Mesothelial cell of epicardium (in vitro differentiated cells): Measurements from ENCODE around the gene PRMT7. TPM values are rescaled to one million over a fixed set of nuclear protein-coding genes. Genes with fewer than 3 reads are reported as not detected.

Source experiments
- DNase-seq, 2 experiments: peaks; one replicate each; pipeline ENCODE4 v3.0.0; 2021; ENCODE audit warnings: low spot score in 2 of 2; ENCODE audit not compliant: unreplicated experiment in 2 of 2
- H3K27ac Mint-ChIP-seq: 2 replicates; pipeline ENCODE4 v1.8.0; 2021; ENCODE audit warnings: mixed read lengths
- H3K27me3 Mint-ChIP-seq: 2 replicates; pipeline ENCODE4 v1.8.0; 2021; ENCODE audit warnings: low read depth, mixed read lengths
- H3K36me3 Mint-ChIP-seq: 2 replicates; pipeline ENCODE4 v1.8.0; 2021; ENCODE audit warnings: mixed read lengths
- H3K4me1 Mint-ChIP-seq: 2 replicates; pipeline ENCODE4 v1.8.0; 2021; ENCODE audit warnings: mixed read lengths
- H3K4me3 Mint-ChIP-seq: 2 replicates; pipeline ENCODE4 v1.8.0; 2021; ENCODE audit warnings: mild to moderate bottlenecking, moderate library complexity, mixed read lengths
- H3K9me3 Mint-ChIP-seq: 2 replicates; pipeline ENCODE4 v1.8.0; 2021; ENCODE audit warnings: mixed read lengths
- total RNA-seq: library from RNA; stranded (reverse); gene quantifications from 3 replicates; pipeline ENCODE4 v1.2.1, GENCODE V29; 2021
- TF ChIP-seq, protein P1 (sequence below): fragments of 200-600 bp; sonication (generic); IDR thresholded peaks from one replicate; pipeline ENCODE4 v1.5.0; 2021; ENCODE audit warnings: antibody characterized with exemption; ENCODE audit not compliant: unreplicated experiment

Gene PRMT7
- total RNA-seq, 1 donor from 2014 or later = 77.9 TPM

GRCh38 chr16:68376590-68376989 is 65.8 kb downstream of the PRMT7 start:
- TF ChIP-seq, protein P1, sequence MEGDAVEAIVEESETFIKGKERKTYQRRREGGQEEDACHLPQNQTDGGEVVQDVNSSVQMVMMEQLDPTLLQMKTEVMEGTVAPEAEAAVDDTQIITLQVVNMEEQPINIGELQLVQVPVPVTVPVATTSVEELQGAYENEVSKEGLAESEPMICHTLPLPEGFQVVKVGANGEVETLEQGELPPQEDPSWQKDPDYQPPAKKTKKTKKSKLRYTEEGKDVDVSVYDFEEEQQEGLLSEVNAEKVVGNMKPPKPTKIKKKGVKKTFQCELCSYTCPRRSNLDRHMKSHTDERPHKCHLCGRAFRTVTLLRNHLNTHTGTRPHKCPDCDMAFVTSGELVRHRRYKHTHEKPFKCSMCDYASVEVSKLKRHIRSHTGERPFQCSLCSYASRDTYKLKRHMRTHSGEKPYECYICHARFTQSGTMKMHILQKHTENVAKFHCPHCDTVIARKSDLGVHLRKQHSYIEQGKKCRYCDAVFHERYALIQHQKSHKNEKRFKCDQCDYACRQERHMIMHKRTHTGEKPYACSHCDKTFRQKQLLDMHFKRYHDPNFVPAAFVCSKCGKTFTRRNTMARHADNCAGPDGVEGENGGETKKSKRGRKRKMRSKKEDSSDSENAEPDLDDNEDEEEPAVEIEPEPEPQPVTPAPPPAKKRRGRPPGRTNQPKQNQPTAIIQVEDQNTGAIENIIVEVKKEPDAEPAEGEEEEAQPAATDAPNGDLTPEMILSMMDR = no peak
- Mint-ChIP-seq H3K27ac (no peak overlapping the region), H3K36me3 (no peaks in the 10 kb centered on the region), H3K4me3 (no peak overlapping the region), H3K9me3 (no peaks in the 10 kb centered on the region), H3K27me3 (peaks cover 2% of the 10 kb centered on the region), H3K4me1 (peaks cover 11% of the 10 kb centered on the region)
- DNase-seq = no peak

GRCh38 chr16:68377221-68377620 is 66.4 kb downstream of the PRMT7 start:
- peaks cover 11% of the 10 kb centered on the region for H3K4me1 Mint-ChIP-seq
- no peaks in the 10 kb centered on the region for H3K9me3 Mint-ChIP-seq
- no peaks in the 10 kb centered on the region for H3K36me3 Mint-ChIP-seq
- no peak overlapping the region for H3K4me3 Mint-ChIP-seq
- DNase-seq = no peak
- H3K27me3 Mint-ChIP-seq = peaks cover 2% of the 10 kb centered on the region
- TF ChIP-seq, protein P1 = no peak
- H3K27ac Mint-ChIP-seq = no peak overlapping the region

DNA sequence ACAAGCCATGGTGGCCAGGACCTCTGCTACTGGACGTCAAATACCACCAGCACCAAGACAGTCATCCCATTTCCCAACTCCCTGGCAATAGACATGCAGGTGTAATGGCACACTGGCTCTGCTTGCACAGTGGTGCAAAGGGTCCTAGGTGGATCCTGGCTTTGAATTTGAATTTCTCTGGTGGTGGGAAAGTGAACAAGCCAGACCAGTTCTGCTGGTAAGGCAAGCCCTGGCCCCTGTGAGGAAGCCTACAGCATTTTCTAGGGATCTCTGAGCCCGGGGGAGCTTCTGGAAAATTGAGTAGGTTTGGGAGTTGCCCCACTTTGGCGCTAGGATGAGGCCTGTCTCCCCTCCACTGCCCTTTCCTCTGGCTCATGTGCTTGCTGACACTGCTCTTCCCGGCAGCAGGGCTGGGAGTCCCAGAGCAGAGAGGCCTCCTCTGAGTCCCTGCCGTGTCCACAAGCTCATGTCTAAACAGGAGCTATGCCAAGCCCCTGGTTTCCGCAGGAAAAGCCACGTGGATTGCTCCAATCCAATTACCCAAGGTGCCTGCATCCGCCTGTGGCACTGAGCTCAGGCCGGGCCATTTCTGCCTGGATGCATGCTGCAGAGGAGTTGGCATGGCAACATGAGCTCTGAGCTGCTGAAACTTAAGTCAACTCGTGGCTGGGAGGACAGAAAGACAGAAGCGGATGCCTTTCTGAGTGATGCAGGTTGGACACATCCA is 67.0 kb downstream of the PRMT7 start:
- Mint-ChIP-seq H3K36me3 (no peaks in the 10 kb centered on the region), H3K9me3 (no peaks in the 10 kb centered on the region), H3K4me3 (no peak overlapping the region), H3K27me3 (peaks cover 2% of the 10 kb centered on the region), H3K4me1 (peaks cover 11% of the 10 kb centered on the region), H3K27ac (no peak overlapping the region)
- no peak for DNase-seq
- TF ChIP-seq, protein P1 = no peak

DNA sequence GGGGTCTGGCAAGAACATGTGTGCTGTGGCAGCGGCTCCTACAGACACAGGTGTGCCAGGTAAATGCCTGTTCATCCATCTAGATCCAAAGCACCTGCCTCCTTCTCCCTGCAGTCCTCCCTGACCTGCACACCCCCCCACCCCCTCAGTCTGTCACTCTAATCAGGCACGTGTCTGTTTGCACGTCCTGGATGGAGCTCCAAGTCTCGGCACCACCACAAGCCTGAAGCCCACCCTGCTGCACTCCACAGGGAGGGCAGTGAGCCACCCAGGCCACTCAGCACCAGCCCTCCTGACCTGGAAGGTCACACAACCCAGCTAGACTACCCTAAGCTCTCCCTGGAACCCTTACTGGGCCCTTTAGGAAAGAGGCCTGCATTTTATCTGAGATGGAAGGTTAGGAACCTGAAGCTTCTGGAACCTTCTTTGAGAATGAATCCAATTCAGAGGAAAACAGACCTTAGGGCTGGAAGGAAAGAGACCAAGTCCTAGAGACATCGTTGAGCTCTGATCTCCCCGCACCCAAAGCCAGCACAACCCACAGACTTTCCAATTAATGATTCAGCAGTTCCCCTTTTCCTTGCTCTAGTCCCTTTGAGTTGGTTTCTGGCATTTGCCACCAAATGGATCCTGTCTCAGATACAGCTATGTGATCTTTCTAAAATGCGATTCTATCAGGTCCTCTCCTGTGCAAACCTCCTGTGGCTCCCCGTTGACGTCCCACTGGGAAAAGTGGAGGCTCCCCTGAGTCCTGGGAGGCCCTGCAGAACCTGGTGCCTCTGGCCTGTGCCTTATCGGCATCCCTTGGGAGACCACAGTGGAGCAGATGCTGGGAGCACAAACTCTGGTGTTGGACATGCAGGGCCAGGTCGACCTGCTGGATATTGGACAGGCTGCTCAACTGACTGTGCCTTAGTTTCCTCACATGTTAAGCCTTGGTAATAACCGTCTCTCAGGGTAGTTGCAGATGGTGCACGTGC is 67.9 kb downstream of the PRMT7 start:
- DNase-seq = no peak
- Mint-ChIP-seq H3K4me3 (no peak overlapping the region), H3K36me3 (no peaks in the 10 kb centered on the region), H3K27ac (no peak overlapping the region), H3K27me3 (peaks cover 2% of the 10 kb centered on the region), H3K9me3 (no peaks in the 10 kb centered on the region), H3K4me1 (peaks cover 11% of the 10 kb centered on the region)
- TF ChIP-seq, protein P1 = no peak

GRCh38 chr16:68379472-68380347 is 68.9 kb downstream of the PRMT7 start:
- no peaks in the 10 kb centered on the region for H3K9me3 Mint-ChIP-seq
- H3K27ac Mint-ChIP-seq = no peak overlapping the region
- DNase-seq = no peak
- TF ChIP-seq, protein P1 = no peak
- peaks cover 9% of the 10 kb centered on the region for H3K4me1 Mint-ChIP-seq
- no peaks in the 10 kb centered on the region for H3K36me3 Mint-ChIP-seq
- no peak overlapping the region for H3K4me3 Mint-ChIP-seq
- no peaks in the 10 kb centered on the region for H3K27me3 Mint-ChIP-seq
